ENCODE measurements around the gene CDKL1.
"Not testable (repeated sequence)": the region's sequence is repeated elsewhere in the genome, so short reads cannot be mapped to it uniquely, and the experiment has no call there.

Gene CDKL1

GRCh38 chr14:50357124-50357523 lies 39.6 kb downstream of the CDKL1 start:
- no peak for DNase-seq (ENCODE audit: low spot score)

GRCh38 chr14:50356283-50356682 lies 40.4 kb downstream of the CDKL1 start:
- DNase-seq (ENCODE audit: low spot score) = not testable (repeated sequence)

GRCh38 chr14:50355692-50356091 lies 41.0 kb downstream of the CDKL1 start:
- no peak for DNase-seq (ENCODE audit: low spot score)

- DNase-seq (ENCODE audit: low spot score) = no peak
Measured at GRCh38 chr14:50354527-50354926, 42.2 kb downstream of the CDKL1 start.

- DNase-seq (ENCODE audit: low spot score) = no peak
Measured at GRCh38 chr14:50353126-50353525, 43.6 kb downstream of the CDKL1 start.

GRCh38 chr14:50352584-50352983 lies 44.1 kb downstream of the CDKL1 start:
- no peak for DNase-seq (ENCODE audit: low spot score)

- DNase-seq (ENCODE audit: low spot score) = no peak
Measured at GRCh38 chr14:50350975-50351374, 45.7 kb downstream of the CDKL1 start.

GRCh38 chr14:50348933-50349332 lies 47.7 kb downstream of the CDKL1 start:
- DNase-seq (ENCODE audit: low spot score) = no peak

- DNase-seq (ENCODE audit: low spot score) = peak; percentile 30
Measured at GRCh38 chr14:50347521-50347920, 49.2 kb downstream of the CDKL1 start.

- no peak for DNase-seq (ENCODE audit: low spot score)
Measured at GRCh38 chr14:50345846-50346422, 50.7 kb downstream of the CDKL1 start.

- no peak for DNase-seq (ENCODE audit: low spot score)
Measured at GRCh38 chr14:50344876-50345563, 51.7 kb downstream of the CDKL1 start.

- DNase-seq (ENCODE audit: low spot score) = no peak
Measured at GRCh38 chr14:50344116-50344775, 52.4 kb downstream of the CDKL1 start.

GRCh38 chr14:50343434-50343833 lies 53.2 kb downstream of the CDKL1 start:
- no peak for DNase-seq (ENCODE audit: low spot score)

GRCh38 chr14:50342221-50343078 lies 54.2 kb downstream of the CDKL1 start:
- no peak for DNase-seq (ENCODE audit: low spot score)

- DNase-seq (ENCODE audit: low spot score) = no peak
Measured at GRCh38 chr14:50340963-50341362, 55.7 kb downstream of the CDKL1 start.

GRCh38 chr14:50340045-50340444 lies 56.6 kb downstream of the CDKL1 start:
- no peak for DNase-seq (ENCODE audit: low spot score)

GRCh38 chr14:50339178-50339804 lies 57.4 kb downstream of the CDKL1 start:
- no peak for DNase-seq (ENCODE audit: low spot score)

GRCh38 chr14:50338587-50338986 lies 58.1 kb downstream of the CDKL1 start:
- no peak for DNase-seq (ENCODE audit: low spot score)

- no peak for DNase-seq (ENCODE audit: low spot score)
Measured at GRCh38 chr14:50335989-50336824, 60.5 kb downstream of the CDKL1 start.

GRCh38 chr14:50335389-50335788 lies 61.3 kb downstream of the CDKL1 start:
- DNase-seq (ENCODE audit: low spot score) = no peak

GRCh38 chr14:50334211-50334610 lies 62.5 kb downstream of the CDKL1 start:
- DNase-seq (ENCODE audit: low spot score) = no peak
